Muscle of leg (tissue), 11 donors: ENCODE results near the gene LYST. TPM values are rescaled to one million over a fixed set of nuclear protein-coding genes. Genes with fewer than 3 reads are reported as not detected.

Source experiments
- DNase-seq: peaks from one replicate; pipeline ENCODE4 v3.0.0; 2013
- H3K27ac ChIP-seq: one replicate; pipeline ENCODE4 v1.5.1; 2013; ENCODE audit warnings: mild to moderate bottlenecking, low read length, control low read depth
- H3K27me3 ChIP-seq: one replicate; pipeline ENCODE4 v1.6.1; 2013; ENCODE audit warnings: low read length; ENCODE audit not compliant: control insufficient read depth, insufficient read depth
- H3K36me3 ChIP-seq: one replicate; pipeline ENCODE4 v1.6.1; 2013; ENCODE audit warnings: low read length; ENCODE audit not compliant: control insufficient read depth, insufficient read depth
- H3K4me1 ChIP-seq: one replicate; pipeline ENCODE4 v1.6.1; 2013; ENCODE audit warnings: low read length; ENCODE audit not compliant: control insufficient read depth, insufficient read depth
- H3K4me3 ChIP-seq: one replicate; pipeline ENCODE4 v1.5.1; 2013; ENCODE audit warnings: low read length, control low read depth
- H3K9me3 ChIP-seq: replicated peaks from 2 replicates; pipeline ENCODE4 v1.6.1; 2013; ENCODE audit warnings: low read depth, low read length; ENCODE audit not compliant: control insufficient read depth
- WGBS: methylation state at CpG from one replicate; pipeline ENCODE4 v1.1.5; 2013; ENCODE audit warnings: missing lambda C conversion rate; ENCODE audit not compliant: insufficient coverage; 5-methylcytosine and 5-hydroxymethylcytosine counted together
- polyA plus RNA-seq, 8 donors: library from polyadenylated mRNA; unstranded; fragments of 120-200 nt; gene quantifications; one replicate each; pipeline versions ENCODE4 v1.2.1 to v1.2.3, GENCODE V29; 2013; ENCODE audit warnings: inconsistent platforms in 1 of 8, low replicate concordance in 1 of 8; ENCODE audit not compliant: insufficient read length in 8 of 8, insufficient read depth in 1 of 8
- total RNA-seq: library from RNA; stranded (reverse); fragments of 120-200 nt; gene quantifications from one replicate; pipeline ENCODE4 v1.2.4, GENCODE V29; 2013

LYST gene
- total and polyA plus RNA-seq, 9 donors: 4.2 to 10.2 (median 5.5) TPM

DNA sequence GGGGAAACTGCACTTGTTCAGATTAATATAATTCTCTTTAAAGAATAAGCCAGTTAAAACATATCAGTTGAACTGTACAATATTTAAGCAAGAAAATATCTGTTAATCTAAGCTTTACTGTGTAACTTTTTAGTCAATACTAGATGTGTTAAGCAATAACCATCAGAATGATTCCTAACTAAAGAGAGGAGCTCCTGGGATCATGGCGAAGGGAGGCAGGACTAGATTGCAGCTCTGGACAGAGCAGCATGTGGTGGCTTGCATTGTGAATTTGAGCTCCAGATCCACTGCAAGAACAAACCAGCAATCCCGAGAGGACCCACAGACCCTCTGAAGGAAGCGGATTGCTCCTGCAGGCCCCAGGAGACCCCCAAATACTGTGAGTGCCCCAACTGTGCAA lies 21.9 kb downstream of the LYST start:
- H3K9me3 ChIP-seq: peaks cover 2% of the 10 kb centered on the region
- 86% methylated on average over 1 of the region's 3 CpGs for WGBS
- peaks cover 4% of the 10 kb centered on the region for H3K4me1 ChIP-seq
- no peaks in the 10 kb centered on the region for H3K27me3 ChIP-seq
- DNase-seq: no peak
- no peak overlapping the region for H3K27ac ChIP-seq
- no peak overlapping the region for H3K4me3 ChIP-seq
- no peaks in the 10 kb centered on the region for H3K36me3 ChIP-seq

DNA sequence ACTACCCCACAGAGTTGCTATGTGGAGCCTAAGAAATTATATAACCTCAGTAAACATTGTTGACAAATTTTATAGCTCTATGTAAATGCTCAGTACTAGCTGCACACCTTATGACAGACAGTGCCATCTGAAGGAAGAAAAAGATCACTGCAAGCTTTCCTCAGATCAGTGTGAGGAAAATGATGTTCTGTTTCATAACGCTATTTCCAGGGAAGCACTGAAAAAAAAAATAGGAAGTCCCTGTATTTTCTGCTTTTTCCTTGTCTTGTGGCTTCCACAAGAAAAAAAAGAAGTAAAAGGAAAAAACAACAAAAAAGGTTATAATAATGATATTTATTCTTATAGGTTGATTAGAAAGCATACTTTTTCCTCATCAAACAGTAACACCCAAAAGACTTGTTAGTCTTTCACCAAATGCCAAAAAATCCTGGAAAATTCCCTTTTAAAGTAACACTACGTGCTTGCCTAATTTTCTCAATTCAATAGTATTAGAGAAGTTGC lies 23.2 kb downstream of the LYST start:
- Histone ChIP-seq H3K4me1 (peaks cover 4% of the 10 kb centered on the region), H3K4me3 (no peak overlapping the region), H3K36me3 (no peaks in the 10 kb centered on the region), H3K9me3 (peaks cover 2% of the 10 kb centered on the region), H3K27me3 (no peaks in the 10 kb centered on the region), H3K27ac (no peak overlapping the region)
- peak; percentile 67 for DNase-seq
- no CpG with 5 or more reads among the region's 2 CpGs for WGBS

GRCh38 chr1:235841938-235842545 lies 24.7 kb downstream of the LYST start:
- no peak overlapping the region for H3K27ac ChIP-seq
- WGBS: no CpG with 5 or more reads among the region's 1 CpG
- H3K27me3 ChIP-seq: no peaks in the 10 kb centered on the region
- no peak overlapping the region for H3K4me3 ChIP-seq
- H3K9me3 ChIP-seq: peaks cover under 1% of the 10 kb centered on the region
- peaks cover 4% of the 10 kb centered on the region for H3K4me1 ChIP-seq
- H3K36me3 ChIP-seq: no peaks in the 10 kb centered on the region
- peak; percentile 37 for DNase-seq

- 67% methylated on average over 1 of the region's 1 CpG for WGBS
- H3K27ac ChIP-seq: no peak overlapping the region
- H3K4me1 ChIP-seq: no peaks in the 10 kb centered on the region
- H3K36me3 ChIP-seq: no peaks in the 10 kb centered on the region
- DNase-seq: no peak
- H3K4me3 ChIP-seq: no peak overlapping the region
- H3K27me3 ChIP-seq: no peaks in the 10 kb centered on the region
- H3K9me3 ChIP-seq: no peaks in the 10 kb centered on the region
These were observed 28.7 kb downstream of the LYST start for GRCh38 chr1:235838021-235838420.

DNA sequence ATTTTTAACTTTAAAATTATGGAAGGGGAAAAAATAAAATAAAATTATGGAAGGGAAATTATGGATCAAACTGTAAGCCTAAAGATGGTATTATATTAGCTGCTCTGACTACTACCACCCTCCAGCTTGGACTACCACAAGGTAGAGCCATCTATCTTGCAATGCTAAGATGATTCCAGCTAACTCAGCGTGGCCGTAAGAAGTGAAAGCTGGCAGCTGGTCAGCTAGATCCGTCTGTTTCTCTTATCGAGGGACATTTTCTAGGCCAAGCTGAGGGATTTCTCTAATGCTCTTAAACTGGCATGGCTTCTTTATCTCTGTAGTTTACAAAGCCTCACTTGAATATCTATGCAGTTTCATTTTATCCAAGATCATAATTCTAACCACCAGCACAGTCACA lies 31.5 kb downstream of the LYST start:
- H3K9me3 ChIP-seq: no peaks in the 10 kb centered on the region
- H3K4me3 ChIP-seq: no peak overlapping the region
- H3K27ac ChIP-seq: no peak overlapping the region
- H3K4me1 ChIP-seq: no peaks in the 10 kb centered on the region
- no peaks in the 10 kb centered on the region for H3K36me3 ChIP-seq
- WGBS: 16% methylated on average over 4 of the region's 4 CpGs
- H3K27me3 ChIP-seq: no peaks in the 10 kb centered on the region
- DNase-seq: peak; percentile 57

GRCh38 chr1:235834620-235835019 lies 32.1 kb downstream of the LYST start:
- no peak for DNase-seq
- Histone ChIP-seq H3K36me3 (no peaks in the 10 kb centered on the region), H3K27me3 (no peaks in the 10 kb centered on the region), H3K27ac (no peak overlapping the region), H3K4me3 (no peak overlapping the region), H3K9me3 (no peaks in the 10 kb centered on the region), H3K4me1 (no peaks in the 10 kb centered on the region)
- 91% methylated on average over 6 of the region's 6 CpGs for WGBS

DNA sequence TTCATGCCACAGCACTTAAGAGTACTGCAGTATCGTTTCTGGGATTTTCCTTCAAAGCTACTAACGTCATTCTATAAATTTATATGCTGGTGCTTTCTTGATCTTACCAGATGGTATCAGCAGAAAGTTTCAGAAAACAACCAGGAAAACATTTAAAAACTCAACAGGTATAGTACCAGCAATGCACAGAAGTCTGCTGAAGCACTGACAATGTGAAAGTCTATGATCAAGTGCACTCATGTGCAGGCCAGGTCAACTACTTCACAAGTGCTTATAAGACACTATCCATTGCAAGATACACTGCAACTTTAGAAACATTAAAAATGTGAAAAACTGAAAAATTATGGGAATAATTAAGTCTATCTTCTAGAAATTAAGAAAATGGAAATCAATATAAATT lies 34.7 kb downstream of the LYST start:
- DNase-seq: no peak
- no peaks in the 10 kb centered on the region for H3K36me3 ChIP-seq
- H3K4me3 ChIP-seq: no peak overlapping the region
- H3K27ac ChIP-seq: no peak overlapping the region
- no CpG with 5 or more reads among the region's 2 CpGs for WGBS
- no peaks in the 10 kb centered on the region for H3K9me3 ChIP-seq
- no peaks in the 10 kb centered on the region for H3K27me3 ChIP-seq
- no peaks in the 10 kb centered on the region for H3K4me1 ChIP-seq

DNA sequence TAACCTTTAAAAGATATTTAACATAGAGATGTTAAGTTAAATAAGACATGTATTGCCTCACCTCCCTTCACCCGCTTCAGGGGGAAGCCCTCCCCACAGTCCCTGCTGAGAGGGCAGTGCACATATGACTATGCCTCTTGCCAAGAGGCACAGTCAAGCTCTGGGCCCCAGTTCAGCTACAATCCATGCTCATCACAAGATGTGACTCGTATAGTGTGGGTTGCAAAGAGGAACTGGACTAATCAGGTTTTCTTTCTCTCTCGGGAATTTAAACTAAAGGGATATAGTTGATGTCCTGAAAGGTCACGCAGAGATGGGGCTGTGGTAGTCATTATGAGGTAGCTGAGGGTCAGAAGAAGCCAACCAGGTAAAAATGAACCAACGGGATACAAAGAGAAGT lies 35.6 kb downstream of the LYST start:
- H3K36me3 ChIP-seq: peaks cover 2% of the 10 kb centered on the region
- no peaks in the 10 kb centered on the region for H3K4me1 ChIP-seq
- 64% methylated on average over 2 of the region's 5 CpGs for WGBS
- DNase-seq: peak; percentile 21
- H3K27ac ChIP-seq: no peak overlapping the region
- H3K27me3 ChIP-seq: no peaks in the 10 kb centered on the region
- no peak overlapping the region for H3K4me3 ChIP-seq
- H3K9me3 ChIP-seq: no peaks in the 10 kb centered on the region

GRCh38 chr1:235826102-235826854 lies 40.4 kb downstream of the LYST start:
- H3K9me3 ChIP-seq: no peaks in the 10 kb centered on the region
- peaks cover 2% of the 10 kb centered on the region for H3K36me3 ChIP-seq
- no peak overlapping the region for H3K27ac ChIP-seq
- WGBS: 82% methylated on average over 2 of the region's 2 CpGs
- H3K27me3 ChIP-seq: no peaks in the 10 kb centered on the region
- DNase-seq: no peak
- H3K4me3 ChIP-seq: no peak overlapping the region
- no peaks in the 10 kb centered on the region for H3K4me1 ChIP-seq

DNA sequence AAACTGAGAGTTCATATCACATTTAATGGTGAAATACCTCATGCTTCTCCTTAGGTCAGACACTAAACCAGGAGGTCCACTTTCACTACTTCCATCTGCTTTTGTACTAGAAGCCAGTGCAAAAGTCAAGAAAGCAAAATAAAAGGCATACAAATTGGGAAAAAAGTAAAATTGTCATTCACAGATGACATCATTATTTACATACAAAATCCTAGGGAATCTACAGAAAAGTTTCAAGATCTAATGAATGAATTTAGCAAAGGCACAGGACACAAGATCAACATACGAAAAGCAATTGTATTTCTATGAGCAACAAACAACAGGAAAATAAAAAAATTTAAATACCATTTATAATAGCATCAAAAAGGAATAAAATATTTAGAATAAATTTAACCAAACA lies 41.5 kb downstream of the LYST start:
- Histone ChIP-seq H3K4me1 (no peaks in the 10 kb centered on the region), H3K27me3 (no peaks in the 10 kb centered on the region), H3K27ac (no peak overlapping the region), H3K36me3 (peaks cover 2% of the 10 kb centered on the region), H3K9me3 (no peaks in the 10 kb centered on the region), H3K4me3 (no peak overlapping the region)
- no CpG with 5 or more reads among the region's 1 CpG for WGBS
- no peak for DNase-seq
